HG03066 (cell line): ENCODE results near the gene IRX1.

Experiments
- ATAC-seq: cut with Tn5 transposase; IDR thresholded peaks from one replicate; pipeline ENCODE4 v1.9.1; 2021; ENCODE audit warnings: low read depth; ENCODE audit not compliant: unreplicated experiment

IRX1 gene

DNA sequence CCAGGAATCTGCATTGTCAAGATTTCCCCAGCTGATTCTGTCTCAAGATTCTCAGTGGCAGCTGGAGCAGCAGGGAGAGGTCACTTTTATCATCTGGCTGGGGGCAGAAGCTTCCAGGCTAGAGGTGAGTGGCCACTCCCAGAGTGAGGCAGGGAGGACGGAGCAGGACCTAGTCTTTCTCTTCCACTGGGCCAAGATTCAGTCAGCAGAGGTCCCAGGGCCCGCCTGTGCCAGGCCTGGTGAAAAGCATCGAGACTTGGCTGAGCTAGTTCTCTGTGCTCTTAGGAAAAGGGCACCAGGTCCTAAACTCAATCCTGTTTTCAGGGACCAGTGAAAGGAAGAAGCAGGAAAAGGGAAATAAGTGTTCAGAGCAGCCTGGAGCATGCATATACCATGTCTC lies 46.6 kb downstream of the IRX1 start:
- no peak for ATAC-seq

DNA sequence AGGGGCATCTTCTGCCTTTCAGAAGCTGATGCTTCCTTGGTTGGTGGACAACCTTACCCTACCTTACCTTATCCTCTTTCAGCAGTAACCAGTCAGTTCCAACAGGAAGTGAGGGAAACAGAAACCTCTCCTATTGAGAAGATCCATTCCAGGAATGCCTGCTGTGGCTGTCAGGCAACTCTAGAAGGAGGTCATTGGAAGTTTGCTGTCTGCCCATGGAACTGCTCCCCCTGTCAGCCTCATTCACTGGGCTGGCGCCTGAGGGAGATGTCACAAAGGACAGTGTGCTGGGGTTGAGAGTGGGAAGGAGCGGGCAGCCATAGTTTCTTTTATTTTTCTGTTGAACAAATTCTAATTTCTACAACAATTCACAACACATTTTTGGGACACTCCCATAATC lies 54.7 kb downstream of the IRX1 start:
- no peak for ATAC-seq

DNA sequence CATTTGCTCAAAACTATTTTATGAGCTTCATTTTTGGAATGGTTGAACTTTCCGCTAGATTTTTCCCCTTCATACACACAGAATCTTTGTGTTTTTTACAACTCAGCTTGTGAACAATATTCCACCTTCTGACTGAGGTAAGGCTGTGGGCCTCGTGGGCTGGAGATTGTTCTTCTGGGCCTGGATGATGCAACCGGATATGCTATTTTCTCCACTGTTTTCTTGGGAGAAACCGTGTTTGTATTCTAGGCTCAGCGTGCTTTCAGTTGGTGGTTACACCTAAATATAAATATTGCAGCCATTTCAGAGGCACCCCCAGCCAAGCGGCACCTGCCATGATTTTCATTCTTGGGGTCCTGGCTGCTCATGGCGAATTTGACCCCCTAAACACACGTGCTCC lies 55.2 kb downstream of the IRX1 start:
- ATAC-seq = no peak
